GM12801 (cell line): ENCODE data around the gene KITLG.

Experiments
- TF ChIP-seq, protein P1 (sequence below): IDR thresholded peaks from one replicate; pipeline ENCODE4 v1.5.1; 2011; ENCODE audit warnings: control low read depth; ENCODE audit not compliant: insufficient read length; ENCODE audit errors: extremely low read depth

KITLG gene

DNA sequence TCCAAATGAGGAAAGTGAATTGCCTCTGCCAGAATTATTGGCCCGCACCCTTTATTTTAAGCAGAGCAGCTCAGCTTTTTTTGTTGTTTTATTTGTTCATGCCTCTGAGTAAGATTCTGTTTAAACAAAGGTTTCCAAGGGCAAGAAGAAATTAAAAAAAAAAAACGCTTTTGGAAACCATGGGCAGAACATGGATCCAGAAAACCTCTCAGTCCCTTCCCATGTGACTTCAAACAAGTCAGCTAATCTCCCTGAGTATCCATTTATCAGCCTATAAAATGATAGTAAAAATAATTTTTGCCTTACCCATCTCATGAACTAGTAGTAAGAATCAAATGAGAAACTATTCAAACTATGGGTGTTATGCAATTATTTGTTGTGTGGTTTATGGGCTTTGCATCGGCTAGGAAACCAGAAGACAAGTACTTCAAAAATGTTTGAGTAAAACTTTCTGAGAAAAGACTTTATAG lies 27.6 kb downstream of the KITLG start:
- TF ChIP-seq, protein P1, sequence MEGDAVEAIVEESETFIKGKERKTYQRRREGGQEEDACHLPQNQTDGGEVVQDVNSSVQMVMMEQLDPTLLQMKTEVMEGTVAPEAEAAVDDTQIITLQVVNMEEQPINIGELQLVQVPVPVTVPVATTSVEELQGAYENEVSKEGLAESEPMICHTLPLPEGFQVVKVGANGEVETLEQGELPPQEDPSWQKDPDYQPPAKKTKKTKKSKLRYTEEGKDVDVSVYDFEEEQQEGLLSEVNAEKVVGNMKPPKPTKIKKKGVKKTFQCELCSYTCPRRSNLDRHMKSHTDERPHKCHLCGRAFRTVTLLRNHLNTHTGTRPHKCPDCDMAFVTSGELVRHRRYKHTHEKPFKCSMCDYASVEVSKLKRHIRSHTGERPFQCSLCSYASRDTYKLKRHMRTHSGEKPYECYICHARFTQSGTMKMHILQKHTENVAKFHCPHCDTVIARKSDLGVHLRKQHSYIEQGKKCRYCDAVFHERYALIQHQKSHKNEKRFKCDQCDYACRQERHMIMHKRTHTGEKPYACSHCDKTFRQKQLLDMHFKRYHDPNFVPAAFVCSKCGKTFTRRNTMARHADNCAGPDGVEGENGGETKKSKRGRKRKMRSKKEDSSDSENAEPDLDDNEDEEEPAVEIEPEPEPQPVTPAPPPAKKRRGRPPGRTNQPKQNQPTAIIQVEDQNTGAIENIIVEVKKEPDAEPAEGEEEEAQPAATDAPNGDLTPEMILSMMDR = no peak

GRCh38 chr12:88549929-88550328 lies 30.3 kb downstream of the KITLG start:
- TF ChIP-seq, protein P1 = no peak

DNA sequence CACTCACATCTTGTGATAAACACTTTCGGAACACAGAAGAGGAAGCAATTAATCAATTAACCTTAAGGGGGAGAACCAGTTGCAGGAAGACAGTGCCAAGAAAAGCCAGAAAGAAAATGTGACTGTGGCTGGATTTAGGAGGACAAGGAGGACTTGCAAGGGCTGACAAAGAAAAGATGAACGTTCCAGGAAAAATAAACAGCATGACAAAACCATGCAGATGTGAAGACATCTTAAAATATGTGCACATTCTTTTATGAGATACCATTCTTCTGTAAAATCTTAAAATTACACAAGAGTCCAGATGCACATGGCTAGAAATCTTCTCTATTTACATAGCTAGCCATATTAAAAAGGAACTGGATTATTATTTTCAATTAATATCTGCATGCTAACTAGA lies 33.4 kb downstream of the KITLG start:
- TF ChIP-seq, protein P1 = no peak

DNA sequence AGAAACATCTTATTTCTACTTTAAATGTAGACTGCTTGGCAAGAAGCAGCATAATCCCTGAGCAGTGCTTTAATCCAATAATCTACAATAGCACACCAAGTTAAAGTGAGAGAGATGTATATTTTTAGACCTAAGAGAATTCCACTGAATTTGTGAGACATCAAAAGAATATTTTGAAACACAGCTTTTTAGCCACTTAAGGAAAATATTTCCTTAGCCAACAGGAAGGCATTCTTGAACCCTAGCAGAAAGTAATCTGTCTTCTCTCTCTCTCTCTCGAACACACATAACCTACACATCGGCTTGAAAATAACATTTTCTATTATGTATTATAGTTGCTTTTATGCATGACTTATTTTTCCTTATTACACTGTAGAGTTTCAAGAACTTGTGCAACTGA lies 34.0 kb downstream of the KITLG start:
- TF ChIP-seq, protein P1 = no peak

GRCh38 chr12:88544991-88545980 lies 35.0 kb downstream of the KITLG start:
- TF ChIP-seq, protein P1 = no peak

DNA sequence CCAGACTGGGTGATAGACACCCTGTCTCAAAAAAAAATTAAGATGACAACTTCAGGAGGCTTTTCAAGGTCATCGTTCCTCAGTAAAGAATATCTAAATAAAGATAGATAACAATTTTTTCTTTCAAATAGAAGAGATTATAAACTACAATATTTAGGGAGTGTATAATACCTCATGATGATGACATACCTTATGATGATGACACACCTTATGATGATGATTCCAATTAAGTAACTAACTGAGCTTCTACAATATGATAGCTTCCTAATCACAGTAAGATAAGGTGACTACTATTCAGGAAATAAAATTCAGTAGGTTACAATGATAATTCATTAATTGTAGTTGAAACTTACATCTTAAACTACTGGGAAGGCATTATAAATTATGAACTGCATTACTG lies 40.4 kb downstream of the KITLG start:
- TF ChIP-seq, protein P1 = no peak

DNA sequence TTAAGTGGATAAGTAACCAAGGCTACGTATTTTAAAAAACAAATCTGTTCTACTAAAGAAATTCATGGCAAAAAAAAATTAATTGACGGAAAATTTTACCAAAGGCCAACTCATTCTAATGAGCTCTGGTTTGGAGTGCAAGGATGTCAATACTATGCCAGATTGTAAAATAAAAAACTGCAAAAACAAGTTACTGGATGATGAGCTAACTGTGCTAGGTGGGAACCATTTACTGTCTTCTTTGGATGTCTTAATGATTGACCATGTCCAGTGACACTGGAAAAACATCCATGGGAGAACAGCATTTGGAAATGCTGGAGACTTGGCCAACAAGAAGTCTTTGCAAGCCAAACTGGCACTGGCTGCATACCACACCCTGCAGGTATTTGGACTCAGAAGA lies 41.6 kb downstream of the KITLG start:
- TF ChIP-seq, protein P1 = no peak
